OCI-LY7 (cell line): ENCODE data around the gene LONRF2. TPM values are rescaled to one million over a fixed set of nuclear protein-coding genes. Genes with fewer than 3 reads are reported as not detected.

ENCODE experiments used
- BruUV-seq: library from RNA; stranded (reverse); fragments of 400-500 nt; replicated peaks from 2 replicates; lab custom pipeline; 2021; lab: Mats Ljungman, UMichigan
- CTCF ChIA-PET: fragments of 300-600 bp; sonication (Branson Sonifier 250); formaldehyde crosslinking; loops from one replicate; lab custom pipeline; 2022; ENCODE audit warnings: antibody characterized with exemption; ENCODE audit not compliant: unreplicated experiment; lab: Charles Lee
- POLR2A ChIA-PET: fragments of 300-600 bp; sonication (Branson Sonifier 250); formaldehyde crosslinking; loops from one replicate; lab custom pipeline; 2022; ENCODE audit warnings: antibody characterized with exemption; lab: Charles Lee
- DNase-seq: peaks from one replicate; pipeline ENCODE4 v3.0.0-alpha.2; 2015; ENCODE audit warnings: low spot score
- H2AFZ ChIP-seq: fragments of 200-600 bp; sonication (generic), shearing (Covaris generic); 2 replicates; pipeline ENCODE4 v1.6.1; 2014; ENCODE audit warnings: mild to moderate bottlenecking, antibody characterized with exemption, low read length, moderate library complexity
- H3K27ac ChIP-seq: fragments of 200-600 bp; sonication (generic); 2 replicates; pipeline ENCODE4 v1.5.1; 2014; ENCODE audit warnings: mixed run types, low read depth, mild to moderate bottlenecking, moderate library complexity, low read length, inconsistent platforms; ENCODE audit not compliant: poor library complexity, severe bottlenecking
- H3K36me3 ChIP-seq: fragments of 200-600 bp; sonication (generic); 2 replicates; pipeline ENCODE4 v1.6.1; 2014; ENCODE audit warnings: mild to moderate bottlenecking, antibody characterized with exemption, low read length, moderate library complexity, mixed read lengths; ENCODE audit not compliant: insufficient read depth
- H3K4me1 ChIP-seq: fragments of 200-600 bp; sonication (generic); 2 replicates; pipeline ENCODE4 v1.5.1; 2014; ENCODE audit warnings: mild to moderate bottlenecking, low read length; ENCODE audit not compliant: insufficient read depth, poor library complexity, severe bottlenecking
- H3K4me2 ChIP-seq: fragments of 200-600 bp; sonication (generic); 2 replicates; pipeline ENCODE4 v1.6.1; 2014; ENCODE audit warnings: mild to moderate bottlenecking, low read length
- H3K4me3 ChIP-seq: fragments of 200-600 bp; sonication (generic); 2 replicates; pipeline ENCODE4 v1.5.1; 2014; ENCODE audit warnings: mild to moderate bottlenecking, low read depth, low read length; ENCODE audit not compliant: poor library complexity, severe bottlenecking
- H3K79me2 ChIP-seq: fragments of 200-600 bp; sonication (generic); 2 replicates; pipeline ENCODE4 v1.6.1; 2016; ENCODE audit warnings: low read depth, mild to moderate bottlenecking, low read length, moderate library complexity, mixed read lengths; ENCODE audit not compliant: insufficient read depth
- H3K9me2 ChIP-seq: fragments of 200-600 bp; sonication (generic); 2 replicates; pipeline ENCODE4 v1.6.1; 2016; ENCODE audit warnings: mild to moderate bottlenecking, low read length, mixed read lengths; ENCODE audit not compliant: insufficient read depth
- H3K9me3 ChIP-seq: fragments of 200-600 bp; sonication (generic); 2 replicates; pipeline ENCODE4 v1.6.1; 2014; ENCODE audit warnings: mild to moderate bottlenecking, mixed run types, low read length, mixed read lengths
- H4K20me1 ChIP-seq: fragments of 200-600 bp; sonication (generic); 2 replicates; pipeline ENCODE4 v1.6.1; 2014; ENCODE audit warnings: mild to moderate bottlenecking, antibody characterized with exemption, low read length, moderate library complexity, mixed read lengths; ENCODE audit not compliant: insufficient read depth
- EZH2phosphoT487 ChIP-seq: fragments of 200-600 bp; sonication (generic); IDR thresholded peaks from 2 replicates; pipeline ENCODE4 v1.6.1; 2018; ENCODE audit warnings: low read depth, borderline replicate concordance, mild to moderate bottlenecking, mixed run types, antibody characterized with exemption, low read length, moderate library complexity, mixed read lengths
- intact Hi-C: fragments of 100-400 bp; cut with micrococcal nuclease; formaldehyde crosslinking; loops from one replicate; pipeline ENCODE4 v1.10.0; 2022; ENCODE audit not compliant: unreplicated experiment
- total RNA-seq, 2 experiments: library from RNA; depleted of rRNA in 1 of 2; stranded (reverse); fragments of >200 nt in 1 of 2; shearing (Covaris generic) in 1 of 2; gene quantifications; 2 replicates each; pipeline ENCODE4 v1.2.3, GENCODE V29; 2014 to 2022
- TF ChIP-seq, protein P1 (sequence below): fragments of 200-600 bp; sonication (generic); conservative IDR thresholded peaks from 2 replicates; pipeline ENCODE4 v1.5.1; 2014; ENCODE audit warnings: mild to moderate bottlenecking, antibody characterized with exemption, low read length, moderate library complexity, mixed read lengths

LONRF2 gene
- total RNA-seq, 2 experiments from 2014 or later: not detected

DNA sequence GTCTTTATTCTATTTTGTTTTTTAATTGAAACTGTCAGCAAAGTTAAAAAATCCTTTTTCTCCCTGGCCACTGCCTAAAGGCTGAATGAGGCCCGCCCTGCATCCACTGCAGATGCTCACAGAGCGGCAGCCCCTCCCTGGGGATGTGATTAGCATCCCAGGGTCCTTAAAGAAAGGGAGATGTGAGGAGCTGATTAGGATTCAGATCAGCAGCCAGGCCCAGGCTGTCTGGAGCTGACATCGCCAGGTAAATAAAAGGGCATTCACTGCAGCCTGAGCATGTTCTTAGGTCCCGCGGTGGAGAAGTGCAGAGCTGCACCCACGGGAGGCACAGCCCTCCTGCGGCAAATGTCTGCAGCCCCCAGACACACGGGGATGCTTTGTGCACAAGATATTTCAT lies 83.8 kb downstream of the LONRF2 start:
- no peak overlapping the region for H3K4me3 ChIP-seq
- CTCF ChIA-PET: no interaction called here
- intact Hi-C loops: no loop called here
- no peaks in the 10 kb centered on the region for H3K9me3 ChIP-seq
- no peaks in the 10 kb centered on the region for H3K9me2 ChIP-seq
- no peak overlapping the region for H3K4me2 ChIP-seq
- H3K79me2 ChIP-seq: no peaks in the 10 kb centered on the region
- no TSS peak for BruUV-seq
- no peak overlapping the region for H3K27ac ChIP-seq
- H2AFZ ChIP-seq: no peak overlapping the region
- TF ChIP-seq, protein P1, sequence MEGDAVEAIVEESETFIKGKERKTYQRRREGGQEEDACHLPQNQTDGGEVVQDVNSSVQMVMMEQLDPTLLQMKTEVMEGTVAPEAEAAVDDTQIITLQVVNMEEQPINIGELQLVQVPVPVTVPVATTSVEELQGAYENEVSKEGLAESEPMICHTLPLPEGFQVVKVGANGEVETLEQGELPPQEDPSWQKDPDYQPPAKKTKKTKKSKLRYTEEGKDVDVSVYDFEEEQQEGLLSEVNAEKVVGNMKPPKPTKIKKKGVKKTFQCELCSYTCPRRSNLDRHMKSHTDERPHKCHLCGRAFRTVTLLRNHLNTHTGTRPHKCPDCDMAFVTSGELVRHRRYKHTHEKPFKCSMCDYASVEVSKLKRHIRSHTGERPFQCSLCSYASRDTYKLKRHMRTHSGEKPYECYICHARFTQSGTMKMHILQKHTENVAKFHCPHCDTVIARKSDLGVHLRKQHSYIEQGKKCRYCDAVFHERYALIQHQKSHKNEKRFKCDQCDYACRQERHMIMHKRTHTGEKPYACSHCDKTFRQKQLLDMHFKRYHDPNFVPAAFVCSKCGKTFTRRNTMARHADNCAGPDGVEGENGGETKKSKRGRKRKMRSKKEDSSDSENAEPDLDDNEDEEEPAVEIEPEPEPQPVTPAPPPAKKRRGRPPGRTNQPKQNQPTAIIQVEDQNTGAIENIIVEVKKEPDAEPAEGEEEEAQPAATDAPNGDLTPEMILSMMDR: no peak
- no peak for TF ChIP-seq EZH2phosphoT487
- no peaks in the 10 kb centered on the region; the same call in 1 of the 2 replicates for H4K20me1 ChIP-seq
- POLR2A ChIA-PET: interaction anchor here (4.4 kb wide), 1 partner anchor 98 kb away, joined by 29 read pairs; the partner anchor contains the start of gene AFF3
- no peaks in the 10 kb centered on the region for H3K36me3 ChIP-seq
- DNase-seq: no peak
- H3K4me1 ChIP-seq: peaks cover 47% of the 10 kb centered on the region

DNA sequence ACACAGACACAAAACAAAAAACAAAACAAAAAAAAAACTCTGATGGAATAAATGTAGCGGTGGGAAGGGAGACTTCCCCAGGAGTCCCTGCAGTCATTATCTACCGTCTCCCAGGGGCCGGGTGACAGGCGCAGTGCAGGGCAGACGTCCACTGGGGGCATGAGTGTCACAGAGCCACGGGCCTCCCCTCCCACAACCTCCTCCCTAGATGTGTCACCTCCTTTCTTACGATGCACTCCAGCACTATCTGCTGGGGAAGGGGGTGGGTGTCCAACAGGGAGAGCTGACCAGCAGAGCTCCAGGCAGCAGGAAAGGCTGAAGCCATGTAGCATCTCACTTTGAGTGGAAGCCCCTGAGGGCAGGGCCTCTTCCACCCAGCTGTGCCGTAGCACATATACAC lies 84.5 kb downstream of the LONRF2 start:
- no peak overlapping the region for H3K27ac ChIP-seq
- H3K9me2 ChIP-seq: no peaks in the 10 kb centered on the region
- H2AFZ ChIP-seq: no peak overlapping the region
- H3K4me1 ChIP-seq: peaks cover 40% of the 10 kb centered on the region
- no peaks in the 10 kb centered on the region for H3K79me2 ChIP-seq
- no TSS peak for BruUV-seq
- no peak for DNase-seq
- H3K36me3 ChIP-seq: no peaks in the 10 kb centered on the region
- ChIA-PET CTCF (interaction anchor here (0.9 kb wide), 1 partner anchor 25 kb away, joined by 3 read pairs; no protein-coding TSS in a partner anchor), POLR2A (interaction anchor here (0.6 to 4.4 kb wide), 2 partner anchors 97 to 542 kb away, joined by 3 to 29 read pairs; partner anchors contain the start of gene AFF3)
- H3K4me3 ChIP-seq: no peak overlapping the region
- no peaks in the 10 kb centered on the region for H3K9me3 ChIP-seq
- intact Hi-C loops: no loop called here
- no peaks in the 10 kb centered on the region for H4K20me1 ChIP-seq
- TF ChIP-seq EZH2phosphoT487: no peak
- TF ChIP-seq, protein P1: peak; percentile 55
- no peak overlapping the region for H3K4me2 ChIP-seq

DNA sequence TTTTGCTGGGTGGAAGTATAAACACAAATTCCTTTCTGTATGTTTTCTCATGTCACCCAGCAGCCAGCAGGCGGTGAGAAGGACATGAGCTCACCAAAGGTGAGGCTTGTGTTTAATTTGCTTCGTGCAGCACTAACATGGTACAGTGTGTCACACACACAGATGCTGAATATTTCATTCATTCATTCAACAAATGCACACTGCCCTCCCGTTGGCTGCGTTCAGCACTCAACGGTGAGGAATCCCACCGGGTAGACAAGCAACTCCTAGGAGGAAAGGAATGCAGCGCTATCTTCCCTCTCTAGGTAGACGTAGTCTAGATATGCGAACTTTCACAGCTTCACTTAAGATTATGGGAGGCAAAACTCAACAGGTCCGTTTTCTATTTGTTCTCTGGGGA lies 85.1 kb downstream of the LONRF2 start:
- CTCF ChIA-PET: interaction anchor here (0.5 to 1.8 kb wide), 3 partner anchors 9 to 96 kb away, joined by 3 to 10 read pairs (median 3); no protein-coding TSS in a partner anchor
- no peak for DNase-seq
- H3K27ac ChIP-seq: no peak overlapping the region
- H2AFZ ChIP-seq: no peak overlapping the region
- no peaks in the 10 kb centered on the region for H3K9me2 ChIP-seq
- no peaks in the 10 kb centered on the region for H3K9me3 ChIP-seq
- no peaks in the 10 kb centered on the region for H4K20me1 ChIP-seq
- no TSS peak for BruUV-seq
- peaks cover 34% of the 10 kb centered on the region for H3K4me1 ChIP-seq
- H3K4me2 ChIP-seq: no peak overlapping the region
- H3K4me3 ChIP-seq: no peak overlapping the region
- H3K79me2 ChIP-seq: no peaks in the 10 kb centered on the region
- intact Hi-C loops: no loop called here
- POLR2A ChIA-PET: interaction anchor here (4.4 kb wide), 1 partner anchor 96 kb away, joined by 29 read pairs; the partner anchor contains the start of gene AFF3
- no peaks in the 10 kb centered on the region for H3K36me3 ChIP-seq
- TF ChIP-seq, protein P1: peak; percentile 9; the same call in 1 of the 2 replicates
- TF ChIP-seq EZH2phosphoT487: no peak
